ENCODE data around the gene PTPN4. TPM values are rescaled to one million over a fixed set of nuclear protein-coding genes. Genes with fewer than 3 reads are reported as not detected.

Gene PTPN4
- total and polyA plus RNA-seq, 2 experiments from 2014 or later = 19.8 to 24.3 TPM

DNA sequence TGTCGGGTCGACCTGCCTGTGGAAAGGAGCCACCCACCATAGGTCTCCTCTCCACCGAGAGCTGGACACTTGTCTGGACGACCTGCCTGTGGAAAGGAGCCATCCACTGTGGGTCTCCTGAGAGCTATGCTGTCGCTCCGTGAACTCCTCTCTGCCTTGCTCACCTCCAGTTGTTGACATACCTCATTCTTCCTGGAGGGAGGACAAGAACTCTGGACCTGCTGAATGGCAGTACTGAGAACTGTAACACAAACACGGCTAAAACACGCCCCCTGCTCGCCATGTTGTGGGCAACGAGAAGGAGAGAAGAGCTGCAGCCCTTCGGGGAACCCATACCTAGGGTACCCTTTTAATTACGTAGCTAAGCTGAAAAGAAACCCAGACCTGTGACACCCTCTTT lies 77.6 kb downstream of the PTPN4 start:
- H3K4me2 ChIP-seq (ENCODE audit: unreplicated experiment) = no peak overlapping the region
- H3K27me3 ChIP-seq (replicated peaks; ENCODE audit: insufficient read depth) = no peaks in the 10 kb centered on the region
- H2AFZ ChIP-seq = no peak overlapping the region
- no peaks in the 10 kb centered on the region for H3K9me3 ChIP-seq (ENCODE audit: low read depth)
- no peaks in the 10 kb centered on the region for H3K4me1 ChIP-seq (ENCODE audit: insufficient read depth)
- DNase-seq = no peak
- H3K79me2 ChIP-seq (ENCODE audit: insufficient read depth) = peaks cover 4% of the 10 kb centered on the region; the same call in 1 of the 2 replicates
- WGBS, 2 experiments (ENCODE audit: low coverage in 1 of 2, low lambda C conversion rate in 2 of 2, missing lambda C conversion rate in 2 of 2) = 81 to 82% methylated on average over 12 of the region's 12 CpGs
- TF ChIP-seq EZH2 (IDR thresholded peaks at IDR 0.05; ENCODE audit: insufficient read depth, poor library complexity, severe bottlenecking) (no peak), EZH2phosphoT487 (IDR thresholded peaks at IDR 0.05; ENCODE audit: insufficient read depth, low read depth) (no peak)
- no peak overlapping the region for H3K27ac ChIP-seq
- no peaks in the 10 kb centered on the region for H4K20me1 ChIP-seq (ENCODE audit: insufficient read depth)
- no peaks in the 10 kb centered on the region for H3F3A ChIP-seq (ENCODE audit: insufficient read depth)
- no peaks in the 10 kb centered on the region for H3K36me3 ChIP-seq (ENCODE audit: low read depth)
- no peak overlapping the region for H3K4me3 ChIP-seq
- H3K9me2 ChIP-seq (ENCODE audit: insufficient read depth) = no peaks in the 10 kb centered on the region
- no peak overlapping the region for H3K9ac ChIP-seq
- in situ Hi-C loops (cut with MboI) = no loop called here

DNA sequence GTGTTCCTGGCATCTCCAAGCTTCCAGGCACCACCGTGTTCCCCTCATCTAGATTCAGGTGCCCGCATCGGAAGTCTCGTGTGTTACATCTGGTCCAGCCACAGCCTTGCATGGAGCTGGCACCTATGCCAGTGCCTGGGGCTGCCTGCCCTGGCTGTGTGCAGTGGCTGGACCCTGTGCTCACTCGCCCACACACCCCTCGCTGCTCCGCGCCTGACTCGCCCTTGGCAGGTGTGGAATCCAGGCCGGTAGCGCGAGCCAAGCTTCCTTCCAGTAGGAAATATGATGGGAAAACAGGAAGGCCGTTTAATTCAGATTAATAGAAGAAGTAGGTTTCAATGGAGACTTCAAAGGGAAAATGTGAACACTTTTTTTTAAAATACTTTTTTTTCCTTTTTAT lies 78.0 kb downstream of the PTPN4 start:
- no peaks in the 10 kb centered on the region for H3F3A ChIP-seq (ENCODE audit: insufficient read depth)
- H2AFZ ChIP-seq = no peak overlapping the region
- H3K36me3 ChIP-seq (ENCODE audit: low read depth) = no peaks in the 10 kb centered on the region
- H3K9me2 ChIP-seq (ENCODE audit: insufficient read depth) = no peaks in the 10 kb centered on the region
- H3K4me2 ChIP-seq (ENCODE audit: unreplicated experiment) = no peak overlapping the region
- in situ Hi-C loops (cut with MboI) = no loop called here
- H3K9ac ChIP-seq = no peak overlapping the region
- no peak for DNase-seq
- H3K4me1 ChIP-seq (ENCODE audit: insufficient read depth) = no peaks in the 10 kb centered on the region
- no peaks in the 10 kb centered on the region for H3K27me3 ChIP-seq (replicated peaks; ENCODE audit: insufficient read depth)
- H3K79me2 ChIP-seq (ENCODE audit: insufficient read depth) = no peaks in the 10 kb centered on the region
- no peak for TF ChIP-seq EZH2phosphoT487 (IDR thresholded peaks at IDR 0.05; ENCODE audit: insufficient read depth, low read depth)
- no peak for TF ChIP-seq EZH2 (IDR thresholded peaks at IDR 0.05; ENCODE audit: insufficient read depth, poor library complexity, severe bottlenecking)
- 90 to 92% methylated on average over 13 of the region's 13 CpGs for WGBS, 2 experiments (ENCODE audit: low coverage in 1 of 2, low lambda C conversion rate in 2 of 2, missing lambda C conversion rate in 2 of 2)
- no peaks in the 10 kb centered on the region for H4K20me1 ChIP-seq (ENCODE audit: insufficient read depth)
- no peak overlapping the region for H3K27ac ChIP-seq
- H3K4me3 ChIP-seq = no peak overlapping the region
- H3K9me3 ChIP-seq (ENCODE audit: low read depth) = no peaks in the 10 kb centered on the region

DNA sequence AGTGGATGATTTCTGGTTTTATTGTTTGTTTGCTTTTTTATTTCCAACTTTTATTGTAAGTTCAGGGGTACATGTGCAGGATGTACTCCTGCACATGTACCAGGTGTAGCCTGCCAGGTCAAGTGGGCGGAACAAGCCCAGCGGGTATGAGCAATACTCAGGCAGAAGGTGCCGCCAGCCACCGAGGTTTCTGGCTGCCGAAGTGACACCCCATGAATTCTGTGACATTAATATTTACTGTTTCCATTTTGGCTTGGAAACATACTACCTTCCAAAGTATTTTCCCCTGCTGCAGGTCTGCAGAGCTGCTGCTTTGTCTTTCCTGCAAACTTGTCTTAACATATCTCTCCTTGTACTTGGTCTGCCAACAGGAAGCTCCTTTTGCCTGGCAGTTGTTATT lies 78.5 kb downstream of the PTPN4 start:
- in situ Hi-C loops (cut with MboI) = no loop called here
- no peak overlapping the region for H3K4me2 ChIP-seq (ENCODE audit: unreplicated experiment)
- TF ChIP-seq EZH2 (IDR thresholded peaks at IDR 0.05; ENCODE audit: insufficient read depth, poor library complexity, severe bottlenecking) = no peak
- TF ChIP-seq EZH2phosphoT487 (IDR thresholded peaks at IDR 0.05; ENCODE audit: insufficient read depth, low read depth) = no peak
- no peak overlapping the region for H2AFZ ChIP-seq
- H3K36me3 ChIP-seq (ENCODE audit: low read depth) = no peaks in the 10 kb centered on the region
- no peaks in the 10 kb centered on the region for H3F3A ChIP-seq (ENCODE audit: insufficient read depth)
- H3K9me2 ChIP-seq (ENCODE audit: insufficient read depth) = no peaks in the 10 kb centered on the region
- H3K9me3 ChIP-seq (ENCODE audit: low read depth) = no peaks in the 10 kb centered on the region
- H3K9ac ChIP-seq = no peak overlapping the region
- WGBS, 2 experiments (ENCODE audit: low coverage in 1 of 2, low lambda C conversion rate in 2 of 2, missing lambda C conversion rate in 2 of 2) = 76 to 78% methylated on average over 5 of the region's 5 CpGs
- H3K27me3 ChIP-seq (replicated peaks; ENCODE audit: insufficient read depth) = no peaks in the 10 kb centered on the region
- no peak overlapping the region for H3K4me3 ChIP-seq
- H3K27ac ChIP-seq = no peak overlapping the region
- no peaks in the 10 kb centered on the region for H3K79me2 ChIP-seq (ENCODE audit: insufficient read depth)
- no peak for DNase-seq
- no peaks in the 10 kb centered on the region for H3K4me1 ChIP-seq (ENCODE audit: insufficient read depth)
- no peaks in the 10 kb centered on the region for H4K20me1 ChIP-seq (ENCODE audit: insufficient read depth)

DNA sequence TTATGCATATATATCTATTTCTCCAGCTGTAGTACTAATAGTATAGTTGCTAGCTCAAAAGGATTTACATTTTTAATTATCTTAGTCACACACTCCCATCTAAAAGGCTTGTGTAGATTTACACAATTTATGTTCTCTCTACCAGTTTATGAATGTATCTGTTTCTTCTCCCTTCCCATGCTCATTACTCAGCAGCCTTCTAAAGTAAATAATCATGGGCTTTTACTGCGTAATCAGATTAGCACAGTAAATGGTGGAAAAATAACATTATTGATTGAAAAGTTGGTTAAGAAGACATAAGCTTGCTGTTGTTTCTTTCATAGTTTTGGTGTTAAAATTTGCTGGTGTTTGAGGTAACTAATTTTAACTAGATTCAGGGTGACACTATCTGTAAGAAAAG lies 81.8 kb downstream of the PTPN4 start:
- H3K27ac ChIP-seq = no peak overlapping the region
- no peaks in the 10 kb centered on the region for H3K36me3 ChIP-seq (ENCODE audit: low read depth)
- no peaks in the 10 kb centered on the region for H3K4me1 ChIP-seq (ENCODE audit: insufficient read depth)
- no peak overlapping the region for H3K4me3 ChIP-seq
- no peak overlapping the region for H3K4me2 ChIP-seq (ENCODE audit: unreplicated experiment)
- no peak for TF ChIP-seq EZH2phosphoT487 (IDR thresholded peaks at IDR 0.05; ENCODE audit: insufficient read depth, low read depth)
- TF ChIP-seq EZH2 (IDR thresholded peaks at IDR 0.05; ENCODE audit: insufficient read depth, poor library complexity, severe bottlenecking) = no peak
- no peaks in the 10 kb centered on the region for H3K9me2 ChIP-seq (ENCODE audit: insufficient read depth)
- in situ Hi-C loops (cut with MboI) = no loop called here
- H3K79me2 ChIP-seq (ENCODE audit: insufficient read depth) = peaks cover 7% of the 10 kb centered on the region
- DNase-seq = no peak
- no peaks in the 10 kb centered on the region for H4K20me1 ChIP-seq (ENCODE audit: insufficient read depth)
- H3K9me3 ChIP-seq (ENCODE audit: low read depth) = no peaks in the 10 kb centered on the region
- no peaks in the 10 kb centered on the region for H3K27me3 ChIP-seq (replicated peaks; ENCODE audit: insufficient read depth)
- no peak overlapping the region for H3K9ac ChIP-seq
- H2AFZ ChIP-seq = no peak overlapping the region
- 93 to 100% methylated on average over 1 of the region's 1 CpG for WGBS, 2 experiments (ENCODE audit: low coverage in 1 of 2, low lambda C conversion rate in 2 of 2, missing lambda C conversion rate in 2 of 2)
- no peaks in the 10 kb centered on the region for H3F3A ChIP-seq (ENCODE audit: insufficient read depth)

DNA sequence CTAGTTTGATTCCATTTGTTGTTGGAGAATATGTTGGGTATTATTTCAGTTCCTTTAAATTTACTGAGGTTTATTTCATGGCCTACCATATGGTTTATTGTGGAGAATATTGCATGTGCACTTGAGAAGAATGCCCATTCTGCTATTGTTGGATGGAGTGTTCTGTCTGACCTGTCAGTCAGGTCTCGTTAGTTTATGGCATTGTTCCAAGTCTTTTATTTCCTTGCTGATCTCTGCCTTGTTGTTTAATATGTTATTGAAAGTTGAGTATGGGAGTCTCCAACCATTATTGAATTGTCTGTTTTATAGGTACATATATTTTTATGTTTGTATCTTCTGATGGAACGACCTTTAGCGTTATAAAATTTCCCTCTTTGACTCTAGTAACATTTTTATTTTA lies 86.3 kb downstream of the PTPN4 start:
- Histone ChIP-seq H3K27me3 (replicated peaks; ENCODE audit: insufficient read depth) (no peaks in the 10 kb centered on the region), H3K79me2 (ENCODE audit: insufficient read depth) (peaks cover 32% of the 10 kb centered on the region), H3K36me3 (ENCODE audit: low read depth) (no peaks in the 10 kb centered on the region), H3K9me3 (ENCODE audit: low read depth) (no peaks in the 10 kb centered on the region), H3K4me3 (no peak overlapping the region), H3K9me2 (ENCODE audit: insufficient read depth) (no peaks in the 10 kb centered on the region), H4K20me1 (ENCODE audit: insufficient read depth) (no peaks in the 10 kb centered on the region), H3K4me1 (ENCODE audit: insufficient read depth) (peaks cover 7% of the 10 kb centered on the region; the same call in 1 of the 2 replicates), H3K9ac (no peak overlapping the region), H3K4me2 (ENCODE audit: unreplicated experiment) (no peak overlapping the region), H2AFZ (no peak overlapping the region), H3K27ac (no peak overlapping the region), H3F3A (ENCODE audit: insufficient read depth) (no peaks in the 10 kb centered on the region)
- whole genome bisulfite sequencing, 2 experiments (ENCODE audit: low coverage in 1 of 2, low lambda C conversion rate in 2 of 2, missing lambda C conversion rate in 2 of 2) = 97% methylated on average over 3 of the region's 3 CpGs
- in situ Hi-C loops (cut with MboI) = no loop called here
- TF ChIP-seq EZH2 (IDR thresholded peaks at IDR 0.05; ENCODE audit: insufficient read depth, poor library complexity, severe bottlenecking) (no peak), EZH2phosphoT487 (IDR thresholded peaks at IDR 0.05; ENCODE audit: insufficient read depth, low read depth) (no peak)
- DNase-seq = no peak
